Activated CD8-positive, alpha-beta memory T cell treated with anti-CD3 and anti-CD28 coated beads, Interleukin-2, amount 50 U/mL, for 4 hours (primary cell): ENCODE measurements around the gene CLEC1A.

ENCODE experiments used
- DNase-seq: peaks from one replicate; pipeline ENCODE4 v3.0.0-alpha.2; 2020

The CLEC1A gene

GRCh38 chr12:10098791-10099190, at the start of gene CLEC1A:
TSS of gene CLEC1A (minus strand) at chr12:10098985. CDS start at chr12:10098922, 63 bp downstream.
- DNase-seq, result no peak

GRCh38 chr12:10147714-10148403, 49.1 kb upstream of the CLEC1A start:
- DNase-seq, result no peak

- no peak for DNase-seq
These were observed 44.3 kb upstream of the CLEC1A start for GRCh38 chr12:10142976-10143589.

GRCh38 chr12:10140001-10140400, 41.2 kb upstream of the CLEC1A start:
- peak; percentile 29 for DNase-seq

- DNase-seq, result no peak
These were observed 37.9 kb upstream of the CLEC1A start for GRCh38 chr12:10136637-10137205.

GRCh38 chr12:10135126-10135525, 36.3 kb upstream of the CLEC1A start:
- no peak for DNase-seq

GRCh38 chr12:10132850-10133370, 34.1 kb upstream of the CLEC1A start:
- no peak for DNase-seq

GRCh38 chr12:10131111-10131690, 32.4 kb upstream of the CLEC1A start:
- no peak for DNase-seq

GRCh38 chr12:10130042-10130441, 31.3 kb upstream of the CLEC1A start, which contains the start of gene CLEC7A:
TSS of gene CLEC7A (minus strand) at chr12:10130199. CDS start at chr12:10130082, 117 bp downstream.
- no peak for DNase-seq

- no peak for DNase-seq
These were observed 29.9 kb upstream of the CLEC1A start for GRCh38 chr12:10128687-10129086.

- no peak for DNase-seq
These were observed 27.6 kb upstream of the CLEC1A start for GRCh38 chr12:10126413-10126812.

- no peak for DNase-seq
These were observed 23.9 kb upstream of the CLEC1A start for GRCh38 chr12:10122689-10123088.

- DNase-seq, result no peak
These were observed 22.5 kb upstream of the CLEC1A start for GRCh38 chr12:10121278-10121677.

GRCh38 chr12:10119066-10119465, 20.3 kb upstream of the CLEC1A start:
- DNase-seq, result no peak

- DNase-seq, result no peak
These were observed 17.1 kb upstream of the CLEC1A start for GRCh38 chr12:10115890-10116289.

GRCh38 chr12:10115311-10115710, 16.5 kb upstream of the CLEC1A start:
- no peak for DNase-seq

- DNase-seq, result no peak
These were observed 15.1 kb upstream of the CLEC1A start for GRCh38 chr12:10113920-10114319.

GRCh38 chr12:10113075-10113474, 14.3 kb upstream of the CLEC1A start:
- DNase-seq, result no peak

GRCh38 chr12:10111451-10111850, 12.7 kb upstream of the CLEC1A start:
- no peak for DNase-seq

- DNase-seq, result no peak
These were observed 11.6 kb upstream of the CLEC1A start for GRCh38 chr12:10110256-10110844.

GRCh38 chr12:10102322-10102721, 3.5 kb upstream of the CLEC1A start:
- no peak for DNase-seq

GRCh38 chr12:10101648-10102220, 2.9 kb upstream of the CLEC1A start:
- DNase-seq, result no peak

- DNase-seq, result no peak
These were observed 2.3 kb upstream of the CLEC1A start for GRCh38 chr12:10101042-10101579.
